Ectodermal cell (in vitro differentiated cells): ENCODE data around the gene CHMP4B.

Source experiments
- H3K27ac ChIP-seq: 2 replicates; pipeline ENCODE4 v1.7.0; 2013; ENCODE audit warnings: mild to moderate bottlenecking, low read depth, low read length; ENCODE audit not compliant: insufficient read depth, poor library complexity, severe bottlenecking
- H3K27me3 ChIP-seq: 2 replicates; pipeline ENCODE4 v1.7.0; 2013; ENCODE audit warnings: mild to moderate bottlenecking, low read length; ENCODE audit not compliant: insufficient read depth, control insufficient read depth, poor library complexity, severe bottlenecking
- H3K36me3 ChIP-seq: one replicate; pipeline ENCODE4 v1.7.0; 2013; ENCODE audit warnings: low read length; ENCODE audit not compliant: control insufficient read depth, insufficient read depth
- H3K4me1 ChIP-seq: one replicate; pipeline ENCODE4 v1.7.0; 2013; ENCODE audit warnings: low read length; ENCODE audit not compliant: control insufficient read depth, insufficient read depth
- H3K4me3 ChIP-seq: 2 replicates; pipeline ENCODE4 v1.7.0; 2013; ENCODE audit warnings: low read depth, low read length, control low read depth; ENCODE audit not compliant: insufficient read depth
- H3K9me3 ChIP-seq: 2 replicates; pipeline ENCODE4 v1.7.0; 2013; ENCODE audit warnings: mild to moderate bottlenecking, low read length, moderate library complexity; ENCODE audit not compliant: control insufficient read depth
- WGBS, 2 experiments: methylation state at CpG; one replicate each; pipeline ENCODE4 v1.1.7; 2013; ENCODE audit warnings: missing lambda C conversion rate in 2 of 2; 5-methylcytosine and 5-hydroxymethylcytosine counted together

CHMP4B gene

GRCh38 chr20:33846291-33846935, 35.3 kb downstream of the CHMP4B start:
- Histone ChIP-seq H3K27me3 (no peaks in the 10 kb centered on the region), H3K36me3 (no peaks in the 10 kb centered on the region), H3K27ac (no peak overlapping the region), H3K9me3 (no peaks in the 10 kb centered on the region), H3K4me1 (peaks cover 11% of the 10 kb centered on the region), H3K4me3 (no peak overlapping the region)
- 90 to 91% methylated on average over 6 of the region's 6 CpGs for WGBS, 2 experiments

- Histone ChIP-seq H3K27ac (no peak overlapping the region), H3K27me3 (no peaks in the 10 kb centered on the region), H3K9me3 (no peaks in the 10 kb centered on the region), H3K4me1 (peaks cover 11% of the 10 kb centered on the region), H3K36me3 (peaks cover under 1% of the 10 kb centered on the region), H3K4me3 (no peak overlapping the region)
These were observed 35.9 kb downstream of the CHMP4B start for GRCh38 chr20:33847006-33847405.

- Histone ChIP-seq H3K27me3 (no peaks in the 10 kb centered on the region), H3K27ac (no peak overlapping the region), H3K36me3 (peaks cover 8% of the 10 kb centered on the region), H3K9me3 (no peaks in the 10 kb centered on the region), H3K4me3 (no peak overlapping the region), H3K4me1 (no peaks in the 10 kb centered on the region)
- WGBS, 2 experiments: 96 to 97% methylated on average over 19 of the region's 19 CpGs
These were observed 37.2 kb downstream of the CHMP4B start for GRCh38 chr20:33848391-33848790.

- Histone ChIP-seq H3K4me1 (no peaks in the 10 kb centered on the region), H3K27me3 (no peaks in the 10 kb centered on the region), H3K9me3 (no peaks in the 10 kb centered on the region), H3K4me3 (no peak overlapping the region), H3K27ac (no peak overlapping the region), H3K36me3 (peaks cover 8% of the 10 kb centered on the region)
- 90 to 96% methylated on average over 3 of the region's 3 CpGs for WGBS, 2 experiments
These were observed 39.0 kb downstream of the CHMP4B start for GRCh38 chr20:33850159-33850558.

- Histone ChIP-seq H3K36me3 (peaks cover 8% of the 10 kb centered on the region), H3K4me1 (no peaks in the 10 kb centered on the region), H3K27me3 (no peaks in the 10 kb centered on the region), H3K9me3 (no peaks in the 10 kb centered on the region), H3K27ac (no peak overlapping the region), H3K4me3 (no peak overlapping the region)
- 93 to 96% methylated on average over 13 of the region's 13 CpGs for WGBS, 2 experiments
These were observed 40.8 kb downstream of the CHMP4B start for GRCh38 chr20:33851842-33852466.

- Histone ChIP-seq H3K4me3 (no peak overlapping the region), H3K9me3 (no peaks in the 10 kb centered on the region), H3K27me3 (no peaks in the 10 kb centered on the region), H3K4me1 (no peaks in the 10 kb centered on the region), H3K27ac (no peak overlapping the region), H3K36me3 (peaks cover 8% of the 10 kb centered on the region)
- 93 to 95% methylated on average over 11 of the region's 11 CpGs for WGBS, 2 experiments
These were observed 41.7 kb downstream of the CHMP4B start for GRCh38 chr20:33852626-33853506.

- 95 to 97% methylated on average over 8 to 13 of the region's 14 CpGs for WGBS, 2 experiments
- Histone ChIP-seq H3K27ac (no peak overlapping the region), H3K9me3 (no peaks in the 10 kb centered on the region), H3K36me3 (peaks cover 8% of the 10 kb centered on the region), H3K27me3 (no peaks in the 10 kb centered on the region), H3K4me3 (no peak overlapping the region), H3K4me1 (no peaks in the 10 kb centered on the region)
These were observed 42.3 kb downstream of the CHMP4B start for GRCh38 chr20:33853507-33853813.

- 87 to 88% methylated on average over 13 of the region's 13 CpGs for WGBS, 2 experiments
- Histone ChIP-seq H3K9me3 (no peaks in the 10 kb centered on the region), H3K4me3 (no peak overlapping the region), H3K27ac (no peak overlapping the region), H3K27me3 (no peaks in the 10 kb centered on the region), H3K4me1 (no peaks in the 10 kb centered on the region), H3K36me3 (peaks cover 5% of the 10 kb centered on the region)
These were observed 46.8 kb downstream of the CHMP4B start for GRCh38 chr20:33857722-33858563.

- Histone ChIP-seq H3K4me3 (no peak overlapping the region), H3K4me1 (no peaks in the 10 kb centered on the region), H3K27ac (no peak overlapping the region), H3K36me3 (no peaks in the 10 kb centered on the region), H3K9me3 (no peaks in the 10 kb centered on the region), H3K27me3 (no peaks in the 10 kb centered on the region)
- 92 to 93% methylated on average over 3 to 4 of the region's 4 CpGs for WGBS, 2 experiments
These were observed 47.5 kb downstream of the CHMP4B start for GRCh38 chr20:33858666-33859065.
